Adipocyte (in vitro differentiated cells): ENCODE measurements around the gene PLCB1.

Source experiments
- DNase-seq: peaks from one replicate; pipeline ENCODE4 v3.0.0-alpha.2; 2015; ENCODE audit warnings: low read depth
- H3K27me3 ChIP-seq: replicated peaks from 2 replicates; pipeline ENCODE4 v1.7.0; 2013; ENCODE audit warnings: mild to moderate bottlenecking, low read length, moderate library complexity; ENCODE audit not compliant: control insufficient read depth, insufficient read depth
- H3K36me3 ChIP-seq: 2 replicates; pipeline ENCODE4 v1.7.0; 2013; ENCODE audit warnings: low read length, mild to moderate bottlenecking, moderate library complexity; ENCODE audit not compliant: control insufficient read depth, insufficient read depth, severe bottlenecking
- H3K4me1 ChIP-seq: 2 replicates; pipeline ENCODE4 v1.7.0; 2013; ENCODE audit warnings: mild to moderate bottlenecking, low read length, moderate library complexity; ENCODE audit not compliant: control insufficient read depth, insufficient read depth
- H3K4me3 ChIP-seq: 2 replicates; pipeline ENCODE4 v1.7.0; 2013; ENCODE audit warnings: mild to moderate bottlenecking, low read length, moderate library complexity
- H3K9ac ChIP-seq: 2 replicates; pipeline ENCODE4 v1.7.0; 2013; ENCODE audit warnings: mild to moderate bottlenecking, low read length, moderate library complexity
- H3K9me3 ChIP-seq: 2 replicates; pipeline ENCODE4 v1.7.0; 2013; ENCODE audit warnings: mild to moderate bottlenecking, low read length, moderate library complexity; ENCODE audit not compliant: control insufficient read depth

Gene PLCB1

DNA sequence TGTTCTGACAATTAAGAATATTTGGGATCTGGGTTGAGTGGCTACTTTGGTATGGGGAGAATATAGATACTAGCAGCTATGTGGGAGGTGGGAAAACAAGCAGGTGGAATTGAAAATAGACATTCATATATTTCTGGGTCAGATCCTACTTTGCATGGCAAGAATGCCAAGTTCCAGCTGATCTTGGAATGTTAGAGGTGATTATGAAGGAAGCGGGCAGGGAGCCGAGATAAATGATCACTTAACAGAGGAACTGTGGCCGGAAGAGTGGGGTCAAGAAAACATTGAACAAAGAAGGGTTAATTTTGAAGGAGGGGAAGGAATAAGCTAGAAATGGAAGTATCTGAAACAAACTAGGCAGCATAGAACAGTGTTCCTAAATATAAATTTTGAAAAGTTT, 15.4 kb downstream of the PLCB1 start:
- Histone ChIP-seq H3K4me1 (peaks cover 32% of the 10 kb centered on the region), H3K4me3 (no peak overlapping the region), H3K36me3 (no peaks in the 10 kb centered on the region), H3K27me3 (no peaks in the 10 kb centered on the region), H3K9ac (no peak overlapping the region), H3K9me3 (no peaks in the 10 kb centered on the region)
- no peak for DNase-seq

DNA sequence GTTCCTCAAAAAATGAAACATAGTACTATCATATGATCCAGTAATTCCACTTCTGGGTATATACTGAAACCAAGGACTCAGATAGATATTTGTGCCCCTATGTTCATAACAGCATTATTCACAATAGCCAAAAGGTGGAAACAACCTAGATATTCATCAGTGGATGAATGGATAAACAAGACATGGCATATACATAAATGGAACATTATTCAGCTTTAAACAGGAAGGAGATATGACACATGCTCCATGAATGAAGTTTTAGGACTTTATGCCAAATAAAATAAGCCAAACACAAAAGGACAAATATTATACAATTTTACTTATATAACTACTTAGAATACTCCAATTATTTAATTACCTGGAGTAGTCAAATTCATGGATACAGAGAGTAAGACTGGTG, 16.4 kb downstream of the PLCB1 start:
- H3K9me3 ChIP-seq, result no peaks in the 10 kb centered on the region
- peaks cover 32% of the 10 kb centered on the region for H3K4me1 ChIP-seq
- DNase-seq, result no peak
- H3K4me3 ChIP-seq, result no peak overlapping the region
- no peak overlapping the region for H3K9ac ChIP-seq
- no peaks in the 10 kb centered on the region for H3K27me3 ChIP-seq
- H3K36me3 ChIP-seq, result no peaks in the 10 kb centered on the region

- no peaks in the 10 kb centered on the region for H3K27me3 ChIP-seq
- no peak overlapping the region for H3K4me3 ChIP-seq
- no peak overlapping the region for H3K9ac ChIP-seq
- H3K36me3 ChIP-seq, result no peaks in the 10 kb centered on the region
- peaks cover 40% of the 10 kb centered on the region for H3K4me1 ChIP-seq
- no peaks in the 10 kb centered on the region for H3K9me3 ChIP-seq
- DNase-seq, result no peak
These were observed 18.5 kb downstream of the PLCB1 start for GRCh38 chr20:8150591-8150990.

GRCh38 chr20:8151372-8151771, 19.3 kb downstream of the PLCB1 start:
- Histone ChIP-seq H3K9ac (no peak overlapping the region), H3K4me3 (no peak overlapping the region), H3K9me3 (no peaks in the 10 kb centered on the region), H3K4me1 (peaks cover 48% of the 10 kb centered on the region), H3K36me3 (no peaks in the 10 kb centered on the region), H3K27me3 (no peaks in the 10 kb centered on the region)
- DNase-seq, result no peak

GRCh38 chr20:8152183-8152582, 20.1 kb downstream of the PLCB1 start:
- Histone ChIP-seq H3K4me1 (peaks cover 56% of the 10 kb centered on the region), H3K9ac (no peak overlapping the region), H3K27me3 (no peaks in the 10 kb centered on the region), H3K9me3 (no peaks in the 10 kb centered on the region), H3K4me3 (no peak overlapping the region), H3K36me3 (no peaks in the 10 kb centered on the region)
- peak; percentile 65 for DNase-seq

DNA sequence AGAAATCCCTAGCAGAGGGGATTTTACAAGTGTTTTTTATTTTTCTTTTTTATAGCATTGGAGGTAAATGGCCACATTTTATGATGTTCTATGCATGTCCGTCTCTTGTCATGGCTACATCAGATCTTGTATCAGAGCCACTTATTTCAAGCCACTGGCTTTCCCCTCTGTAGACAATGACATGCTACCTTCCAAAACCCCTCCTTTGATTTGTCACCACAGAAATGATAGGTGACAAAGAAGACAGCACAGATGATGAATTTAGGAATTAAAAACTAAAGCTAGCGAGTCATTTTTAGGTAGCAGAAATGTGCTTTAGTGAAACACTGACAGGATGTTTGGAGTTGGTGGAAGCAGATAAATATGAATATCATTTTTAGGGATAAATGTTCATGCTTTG, 20.8 kb downstream of the PLCB1 start:
- no peaks in the 10 kb centered on the region for H3K9me3 ChIP-seq
- H3K4me3 ChIP-seq, result no peak overlapping the region
- H3K9ac ChIP-seq, result no peak overlapping the region
- DNase-seq, result no peak
- peaks cover 57% of the 10 kb centered on the region for H3K4me1 ChIP-seq
- no peaks in the 10 kb centered on the region for H3K27me3 ChIP-seq
- H3K36me3 ChIP-seq, result no peaks in the 10 kb centered on the region

- DNase-seq, result no peak
- H3K4me1 ChIP-seq, result peaks cover 56% of the 10 kb centered on the region
These were observed 21.3 kb downstream of the PLCB1 start for GRCh38 chr20:8153281-8153908.

DNA sequence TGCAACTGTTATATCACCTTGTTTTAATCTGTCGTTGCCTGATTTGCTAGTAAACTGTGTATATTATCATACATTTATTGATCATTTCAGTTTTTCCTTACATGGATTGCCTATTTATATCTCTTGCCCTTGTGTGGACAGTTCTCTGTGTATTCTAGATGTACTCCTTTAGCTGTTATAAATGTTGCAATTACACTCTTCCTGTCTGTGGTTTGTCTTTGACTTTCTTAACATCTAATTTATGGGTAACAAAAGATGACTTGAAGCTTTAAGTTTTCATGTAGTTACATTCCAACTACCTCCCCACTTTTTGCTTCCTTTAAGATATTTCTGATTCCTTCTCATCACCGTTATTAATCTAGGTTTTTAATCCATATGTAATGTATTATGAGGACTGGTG, 22.6 kb downstream of the PLCB1 start:
- H3K27me3 ChIP-seq, result no peaks in the 10 kb centered on the region
- peaks cover 47% of the 10 kb centered on the region for H3K4me1 ChIP-seq
- no peak overlapping the region for H3K4me3 ChIP-seq
- no peak overlapping the region for H3K9ac ChIP-seq
- H3K36me3 ChIP-seq, result no peaks in the 10 kb centered on the region
- no peaks in the 10 kb centered on the region for H3K9me3 ChIP-seq
- DNase-seq, result no peak

More at GRCh38 chr20:8153281-8153908, 21.3 kb downstream of the PLCB1 start:
- Histone ChIP-seq H3K4me3 (no peak overlapping the region), H3K9me3 (no peaks in the 10 kb centered on the region), H3K9ac (no peak overlapping the region), H3K36me3 (no peaks in the 10 kb centered on the region), H3K27me3 (no peaks in the 10 kb centered on the region)

DNA sequence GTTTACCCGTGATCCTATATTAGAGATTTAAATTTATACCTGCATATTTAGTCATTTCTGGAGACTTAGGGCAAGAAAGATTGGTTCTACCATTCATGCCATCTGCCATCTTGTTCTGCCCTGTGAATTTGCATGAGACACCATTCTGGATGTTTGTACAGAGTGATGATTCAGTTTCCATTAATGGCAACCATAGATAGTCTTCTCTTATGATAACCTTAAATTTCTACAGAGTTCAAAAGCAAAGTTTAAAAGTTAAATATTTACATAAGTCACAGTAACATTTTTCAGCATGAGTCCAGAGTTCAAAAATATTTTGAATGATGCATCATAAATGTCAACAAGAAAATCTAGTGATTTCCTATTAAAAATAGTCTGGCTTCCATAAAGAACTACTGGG, 23.2 kb downstream of the PLCB1 start:
- H3K9me3 ChIP-seq, result no peaks in the 10 kb centered on the region
- H3K27me3 ChIP-seq, result no peaks in the 10 kb centered on the region
- H3K9ac ChIP-seq, result no peak overlapping the region
- no peak overlapping the region for H3K4me3 ChIP-seq
- peaks cover 45% of the 10 kb centered on the region for H3K4me1 ChIP-seq
- DNase-seq, result no peak
- no peaks in the 10 kb centered on the region for H3K36me3 ChIP-seq

- Histone ChIP-seq H3K4me3 (no peak overlapping the region), H3K27me3 (no peaks in the 10 kb centered on the region), H3K9me3 (no peaks in the 10 kb centered on the region), H3K9ac (no peak overlapping the region), H3K36me3 (no peaks in the 10 kb centered on the region), H3K4me1 (peaks cover 39% of the 10 kb centered on the region)
- DNase-seq, result peak; percentile 29
These were observed 23.7 kb downstream of the PLCB1 start for GRCh38 chr20:8155812-8156211.

- Histone ChIP-seq H3K9me3 (no peaks in the 10 kb centered on the region), H3K27me3 (no peaks in the 10 kb centered on the region)
- DNase-seq, result peak; percentile 53
These were observed 24.4 kb downstream of the PLCB1 start for GRCh38 chr20:8156235-8157079.

More at GRCh38 chr20:8156235-8157079, 24.4 kb downstream of the PLCB1 start:
- H3K36me3 ChIP-seq, result no peaks in the 10 kb centered on the region
- no peak overlapping the region for H3K4me3 ChIP-seq
- H3K4me1 ChIP-seq, result peaks cover 36% of the 10 kb centered on the region
- no peak overlapping the region for H3K9ac ChIP-seq
